ENCODE results near the gene NLRP14.

Gene NLRP14

GRCh38 chr11:7032692-7033091, 12.4 kb downstream of the NLRP14 start:
- TF ChIP-seq ZNF701 (tag by site-specific recombination; IDR thresholded peaks at IDR 0.05) (no peak), OVOL3 (tag by site-specific recombination; IDR thresholded peaks at IDR 0.05) (no peak), ZNF280C (tag by site-specific recombination; IDR thresholded peaks at IDR 0.05) (no peak), ZFHX2 (tag by site-specific recombination; conservative IDR thresholded peaks at IDR 0.05) (no peak), ZBTB10 (tag by site-specific recombination; IDR thresholded peaks at IDR 0.05) (no peak), ZNF626 (tag by site-specific recombination; IDR thresholded peaks at IDR 0.05) (no peak), ZNF629 (tag by site-specific recombination; IDR thresholded peaks at IDR 0.05) (no peak), ZNF121 (tag by site-specific recombination; IDR thresholded peaks at IDR 0.05) (no peak)
- TF ChIP-seq, protein P1, sequence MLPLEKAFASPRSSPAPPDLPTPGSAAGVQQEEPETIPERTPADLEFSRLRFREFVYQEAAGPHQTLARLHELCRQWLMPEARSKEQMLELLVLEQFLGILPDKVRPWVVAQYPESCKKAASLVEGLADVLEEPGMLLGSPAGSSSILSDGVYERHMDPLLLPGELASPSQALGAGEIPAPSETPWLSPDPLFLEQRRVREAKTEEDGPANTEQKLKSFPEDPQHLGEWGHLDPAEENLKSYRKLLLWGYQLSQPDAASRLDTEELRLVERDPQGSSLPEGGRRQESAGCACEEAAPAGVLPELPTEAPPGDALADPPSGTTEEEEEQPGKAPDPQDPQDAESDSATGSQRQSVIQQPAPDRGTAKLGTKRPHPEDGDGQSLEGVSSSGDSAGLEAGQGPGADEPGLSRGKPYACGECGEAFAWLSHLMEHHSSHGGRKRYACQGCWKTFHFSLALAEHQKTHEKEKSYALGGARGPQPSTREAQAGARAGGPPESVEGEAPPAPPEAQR (tag by site-specific recombination; IDR thresholded peaks at IDR 0.05): no peak
- no peaks in the 10 kb centered on the region for H3K36me3 ChIP-seq (ENCODE audit: control insufficient read depth in 2 of 2, insufficient read depth in 1 of 2, low read length in 2 of 2)
- no peaks in the 10 kb centered on the region for H3K9me3 ChIP-seq (ENCODE audit: control insufficient read depth, insufficient read depth, low read depth, low read length)
- H3K4me1 ChIP-seq (ENCODE audit: control insufficient read depth, insufficient read depth, low read length): no peaks in the 10 kb centered on the region
- H3K4me3 ChIP-seq (ENCODE audit: low read depth, low read length): no peak overlapping the region
- ChIA-PET CTCF (no interaction called here), POLR2A (no interaction called here)
- H3K27ac ChIP-seq (ENCODE audit: extremely low read depth, low read depth, low read length): no peak overlapping the region

DNA sequence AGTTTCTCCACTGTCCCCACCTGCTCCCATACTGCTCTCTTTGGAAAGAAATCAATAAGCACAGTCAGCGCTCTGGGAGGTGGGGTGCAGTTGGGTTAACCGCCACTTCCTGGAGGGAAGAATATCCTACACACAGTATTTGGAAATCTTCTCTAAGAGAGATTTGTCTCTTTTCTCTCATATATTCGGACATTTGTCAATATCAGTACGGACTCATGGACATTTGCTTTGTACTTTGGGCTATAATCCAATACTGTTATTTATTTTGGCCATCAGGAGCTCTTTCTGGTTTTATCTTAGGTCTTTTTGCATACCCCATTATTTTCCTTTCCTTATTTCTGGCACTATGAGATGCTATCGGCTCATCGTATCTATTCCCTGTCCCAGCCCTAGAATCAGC, 13.7 kb downstream of the NLRP14 start:
- Histone ChIP-seq H3K36me3 (ENCODE audit: control insufficient read depth in 2 of 2, insufficient read depth in 1 of 2, low read length in 2 of 2) (no peaks in the 10 kb centered on the region), H3K9me3 (ENCODE audit: control insufficient read depth, insufficient read depth, low read depth, low read length) (no peaks in the 10 kb centered on the region), H3K27ac (ENCODE audit: extremely low read depth, low read depth, low read length) (no peak overlapping the region), H3K4me1 (ENCODE audit: control insufficient read depth, insufficient read depth, low read length) (no peaks in the 10 kb centered on the region), H3K4me3 (ENCODE audit: low read depth, low read length) (no peak overlapping the region)
- ChIA-PET CTCF (no interaction called here), POLR2A (no interaction called here)
- TF ChIP-seq ZNF266 (tag by site-specific recombination; IDR thresholded peaks at IDR 0.05; ENCODE audit: low read depth) (no peak), ZNF488 (tag by site-specific recombination; IDR thresholded peaks at IDR 0.05) (no peak), GLI4 (tag by site-specific recombination; IDR thresholded peaks at IDR 0.05) (no peak), WT1 (tag by site-specific recombination; IDR thresholded peaks at IDR 0.05) (no peak), OVOL3 (tag by site-specific recombination; IDR thresholded peaks at IDR 0.05) (no peak), ZNF169 (tag by site-specific recombination; IDR thresholded peaks at IDR 0.05) (no peak), YY2 (tag by site-specific recombination; IDR thresholded peaks at IDR 0.05) (no peak)

Measured in HEK293 (cell line).